ENCODE measurements around the gene HILPDA.
A peak's percentile ranks its signal among the peaks of the same experiment; 100 is the strongest.

Gene HILPDA, protein sequence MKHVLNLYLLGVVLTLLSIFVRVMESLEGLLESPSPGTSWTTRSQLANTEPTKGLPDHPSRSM

DNA sequence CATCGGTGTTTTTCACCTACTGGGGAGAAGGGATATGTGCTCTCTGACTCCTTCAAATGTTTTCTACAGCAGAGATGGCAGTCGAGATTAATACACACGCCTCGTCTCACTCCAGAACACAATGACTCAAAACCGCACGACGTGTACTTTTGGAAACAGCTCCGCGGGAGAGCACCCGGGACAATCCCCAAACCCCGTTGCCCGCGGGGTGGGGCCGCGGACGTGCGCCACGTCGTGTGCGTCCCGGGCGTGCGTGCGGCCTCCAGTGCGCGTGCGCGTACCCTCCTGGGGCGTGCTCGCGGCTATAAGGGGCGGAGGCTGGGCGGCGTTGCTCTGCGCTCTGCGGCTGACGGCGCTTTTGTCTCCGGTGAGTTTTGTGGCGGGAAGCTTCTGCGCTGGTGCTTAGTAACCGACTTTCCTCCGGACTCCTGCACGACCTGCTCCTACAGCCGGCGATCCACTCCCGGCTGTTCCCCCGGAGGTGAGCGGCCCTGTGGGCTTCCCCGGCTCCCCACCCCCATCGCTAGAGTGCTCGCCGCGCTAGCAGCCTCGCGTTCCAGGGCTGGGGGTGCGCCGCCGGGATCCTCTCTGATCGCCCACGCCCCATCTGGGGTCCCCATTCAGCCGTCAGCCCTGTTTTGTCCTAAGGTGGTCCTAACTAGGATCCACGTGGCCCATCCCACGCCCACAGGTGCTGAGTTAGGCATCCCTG lies at the start of gene HILPDA:
HILPDA (plus strand) TSS at position 336 of the 712 bp plus-strand sequence. CDS start 1,391 bp downstream, outside the sequence.
- peak; percentile 93 for DNase-seq

DNA sequence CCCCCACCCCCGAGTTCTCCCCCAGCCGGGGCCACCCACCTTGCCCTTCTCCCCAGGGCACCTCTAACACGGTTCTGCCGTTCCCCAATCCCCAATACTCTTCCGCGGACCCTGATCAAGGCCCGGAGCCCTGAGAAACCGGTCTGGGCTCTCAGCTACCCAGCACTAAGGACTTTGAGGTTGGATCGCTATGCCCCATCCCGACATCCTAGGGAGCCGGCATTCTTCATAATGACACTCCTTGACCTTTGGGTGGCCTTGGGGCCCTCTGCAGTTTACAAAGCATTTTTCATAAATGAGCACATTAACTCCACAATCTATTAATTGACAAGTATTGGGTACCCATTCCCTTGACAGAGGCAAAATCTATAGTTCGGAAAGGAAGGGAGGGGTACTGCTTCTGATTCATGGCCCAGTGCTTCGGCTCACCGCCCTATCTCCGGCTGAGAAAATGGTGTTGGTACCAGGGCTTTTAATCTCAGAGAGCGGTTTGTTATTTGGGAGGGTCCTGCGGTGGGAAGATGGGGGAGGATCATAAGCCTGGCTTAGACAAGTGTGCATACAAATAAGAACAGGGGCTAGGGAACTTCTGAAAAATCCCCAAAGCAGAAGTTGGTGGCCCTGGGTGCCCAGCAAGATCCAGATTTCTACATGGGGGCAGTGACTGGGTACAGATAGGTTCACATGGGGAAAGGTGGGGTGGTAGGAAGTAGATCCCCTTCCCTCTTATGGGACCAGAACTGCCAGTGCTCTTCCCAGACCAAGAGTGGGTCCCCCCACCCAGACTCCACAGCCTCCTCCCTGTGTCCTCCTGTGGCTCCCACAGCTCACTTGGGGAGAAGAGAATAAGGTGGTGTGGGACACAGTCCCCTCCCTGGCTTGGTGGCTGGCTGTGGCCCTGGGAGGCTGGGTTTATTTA lies 49.1 kb upstream of the HILPDA start:
- DNase-seq = no peak

DNA sequence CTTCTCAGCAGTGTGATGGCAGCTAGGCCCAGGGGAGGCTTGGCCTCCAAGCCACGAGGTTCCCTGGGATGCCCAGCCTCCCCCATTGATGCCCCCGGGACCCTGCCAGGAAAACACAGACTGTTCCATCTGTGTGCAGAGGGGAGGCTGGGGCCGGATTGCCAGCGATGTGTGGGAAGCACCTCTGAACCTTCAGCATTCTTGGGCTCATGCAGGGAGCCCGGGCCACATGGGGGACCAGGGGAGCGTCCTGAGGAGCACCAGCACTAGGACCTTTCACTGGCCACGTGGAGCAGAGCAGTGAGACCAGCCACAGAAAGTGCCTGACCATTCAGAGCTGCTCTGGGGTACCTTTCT lies 48.5 kb upstream of the HILPDA start:
- no peak for DNase-seq

DNA sequence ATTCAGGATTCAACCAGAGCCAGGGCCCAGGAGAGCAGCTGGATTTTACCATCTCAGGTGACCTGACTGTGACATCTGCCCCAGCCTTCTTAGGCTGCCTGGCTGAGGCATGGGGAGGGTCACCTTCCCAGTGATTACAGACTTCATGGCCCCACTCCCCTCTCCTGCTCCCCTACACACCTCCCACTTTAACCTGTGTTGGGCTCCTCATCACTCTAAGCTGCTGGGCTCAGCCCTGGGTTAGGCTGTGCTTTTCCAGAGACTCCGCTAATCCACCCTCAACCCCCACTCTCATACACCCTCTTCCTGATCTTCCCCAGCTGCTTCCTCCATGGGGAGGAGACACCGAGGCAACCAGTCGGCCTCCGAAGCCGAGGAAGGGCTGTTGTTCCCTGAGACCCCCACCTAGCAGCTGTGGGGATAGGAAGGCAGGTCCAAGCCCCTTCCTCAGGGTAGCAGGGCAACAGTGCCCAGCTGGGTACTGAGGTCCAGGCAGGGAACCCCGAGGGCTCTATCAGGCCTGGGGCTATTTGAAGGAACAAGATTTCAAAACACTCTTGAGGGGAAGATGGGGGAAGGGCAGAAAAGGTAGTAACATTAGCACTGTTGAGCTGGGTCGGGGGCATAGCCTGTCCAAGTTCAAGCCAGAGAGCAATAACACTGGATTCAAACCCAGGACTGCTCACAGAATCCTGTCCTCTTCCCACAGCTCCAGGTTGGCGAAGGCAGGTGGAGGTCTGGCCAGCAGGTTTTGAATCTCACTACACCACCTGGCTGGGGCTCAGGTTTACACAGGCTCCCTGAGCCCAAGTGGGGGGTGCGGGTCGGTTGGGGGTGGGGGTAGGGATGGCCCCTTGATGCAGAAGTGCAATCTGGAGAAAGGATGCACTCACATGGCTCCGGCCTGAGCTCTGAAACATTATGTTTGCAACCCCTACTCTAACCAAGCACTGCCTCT lies 47.6 kb upstream of the HILPDA start:
- no peak for DNase-seq

DNA sequence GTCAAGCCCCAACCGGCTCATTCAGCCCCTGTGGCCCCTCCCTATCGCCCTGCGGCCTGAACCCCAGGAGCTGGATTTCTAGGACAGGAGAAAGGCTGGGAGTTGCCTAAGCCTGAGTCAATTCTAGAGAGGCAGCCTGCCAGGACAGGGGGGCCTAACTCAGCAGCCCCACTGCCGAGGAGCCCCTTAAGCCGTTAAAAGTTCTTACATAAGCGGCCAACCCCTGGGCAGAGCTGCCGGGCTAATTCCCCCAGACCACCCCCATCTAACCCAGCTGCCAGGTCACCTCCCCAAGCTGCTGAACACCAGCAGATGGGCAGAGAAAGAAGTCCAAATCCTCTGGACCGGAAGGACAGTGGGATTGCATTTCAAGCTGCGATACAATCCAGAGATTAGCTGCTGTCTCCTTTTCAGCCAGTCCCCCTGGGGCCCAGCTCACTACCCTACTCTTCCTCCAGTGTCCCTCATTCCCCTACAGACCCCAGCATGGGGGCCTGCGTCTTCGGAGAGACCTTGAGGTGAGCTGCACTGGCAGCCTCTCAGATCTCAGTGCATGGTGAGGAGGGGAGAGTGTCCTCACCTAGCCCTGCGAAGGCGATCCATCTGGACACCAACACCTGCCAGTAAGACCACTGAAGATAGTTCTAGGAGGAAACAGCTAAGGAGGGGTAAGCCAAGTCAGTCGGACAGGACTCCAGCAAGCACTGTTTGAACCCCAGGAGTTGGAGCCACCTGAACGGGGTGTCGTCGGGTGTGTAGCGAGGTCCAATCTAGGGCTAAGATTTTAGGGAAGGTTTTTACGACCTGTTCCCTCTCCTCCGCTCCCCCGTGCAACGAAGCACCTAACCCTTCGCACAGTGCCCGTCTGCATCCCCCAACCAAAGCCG lies 46.7 kb upstream of the HILPDA start:
- DNase-seq = no peak

DNA sequence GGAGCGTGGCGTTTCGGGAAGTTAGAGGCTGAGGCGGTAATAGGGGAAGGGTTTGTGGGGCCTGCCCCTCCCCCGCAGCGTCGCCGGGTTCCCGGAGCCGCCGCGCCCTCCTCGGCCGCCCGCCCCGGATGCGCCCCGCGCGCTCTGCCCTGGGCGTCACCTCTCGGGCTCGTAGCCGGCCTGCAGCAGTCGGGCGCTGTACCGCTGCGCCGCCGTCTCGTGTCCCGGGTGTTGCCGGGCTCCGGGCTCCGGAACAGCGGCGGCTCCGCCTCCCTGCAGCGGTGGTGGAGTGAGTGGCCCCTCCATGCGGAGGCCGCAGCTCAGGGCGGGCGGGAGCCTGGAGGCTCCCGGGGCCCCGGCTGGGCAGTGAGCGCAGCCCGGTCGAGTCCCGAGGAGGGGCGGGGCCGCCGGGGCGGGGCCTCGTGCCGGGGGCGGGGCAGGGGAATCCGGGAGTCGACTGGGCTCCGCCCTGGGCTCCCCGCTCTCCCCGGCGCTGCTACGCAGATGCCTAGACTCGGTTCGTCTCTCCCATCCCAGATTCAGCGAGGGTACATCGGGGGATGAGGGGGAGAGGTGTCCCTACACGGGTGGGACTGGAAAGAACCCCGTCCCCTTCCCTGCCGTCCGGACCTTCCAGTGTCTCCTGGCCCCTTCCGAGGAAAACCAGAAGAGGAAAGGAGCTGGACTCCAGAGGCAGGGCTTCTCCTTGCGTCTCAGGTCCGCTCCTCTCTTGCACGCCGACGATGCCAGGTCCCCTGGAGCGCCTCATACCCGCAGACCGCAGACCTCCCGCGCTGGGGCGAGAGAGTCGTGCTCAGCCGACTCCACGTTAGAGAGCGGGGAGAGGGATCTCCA lies 45.9 kb upstream of the HILPDA start, which contains the start of gene IMPDH1:
IMPDH1 (minus strand) TSS at position 387 of the 855 bp plus-strand sequence; CDS start at position 306, 81 bp downstream.
- peak; percentile 87 for DNase-seq

DNA sequence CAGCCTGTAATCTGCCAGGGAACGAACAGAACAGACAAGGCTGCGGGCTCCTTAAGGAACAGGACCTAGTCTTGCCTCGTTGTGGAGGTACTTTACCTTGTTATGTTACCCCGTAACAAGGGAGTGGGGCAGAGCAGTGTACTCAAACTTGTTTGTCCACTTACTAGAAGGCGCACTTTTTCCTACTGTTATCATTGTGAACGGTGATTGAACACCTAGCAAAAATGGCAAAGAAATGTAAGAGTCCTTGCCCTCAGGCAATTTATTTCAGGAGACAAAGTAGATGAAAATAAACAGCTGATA lies 45.3 kb upstream of the HILPDA start:
- DNase-seq = no peak

DNA sequence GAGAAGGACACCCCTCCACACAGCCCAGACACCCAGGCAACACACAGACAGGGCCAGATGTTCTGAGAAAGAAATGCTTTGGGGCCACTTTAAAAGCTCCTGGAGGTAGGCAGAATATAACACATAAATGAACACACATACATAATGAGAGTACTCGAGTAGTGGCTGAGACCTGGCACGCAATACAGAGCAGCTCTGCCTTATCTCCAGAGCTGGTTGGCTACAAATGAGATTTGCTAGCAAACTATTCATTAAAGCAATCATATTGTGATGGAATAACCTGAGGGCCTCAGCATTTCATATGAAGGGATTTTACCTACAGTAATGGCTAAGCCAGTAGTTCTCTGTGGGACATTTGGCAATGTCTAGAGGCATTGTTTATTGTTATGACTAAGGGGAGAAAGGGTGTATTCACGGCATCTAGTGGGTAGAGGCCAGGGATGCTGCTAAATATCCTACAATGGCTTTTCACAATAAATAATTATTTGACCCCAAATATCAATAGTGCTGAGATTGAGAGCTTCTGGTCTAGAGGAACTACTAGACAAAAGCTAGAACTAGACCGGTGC lies 40.4 kb upstream of the HILPDA start:
- DNase-seq = no peak

DNA sequence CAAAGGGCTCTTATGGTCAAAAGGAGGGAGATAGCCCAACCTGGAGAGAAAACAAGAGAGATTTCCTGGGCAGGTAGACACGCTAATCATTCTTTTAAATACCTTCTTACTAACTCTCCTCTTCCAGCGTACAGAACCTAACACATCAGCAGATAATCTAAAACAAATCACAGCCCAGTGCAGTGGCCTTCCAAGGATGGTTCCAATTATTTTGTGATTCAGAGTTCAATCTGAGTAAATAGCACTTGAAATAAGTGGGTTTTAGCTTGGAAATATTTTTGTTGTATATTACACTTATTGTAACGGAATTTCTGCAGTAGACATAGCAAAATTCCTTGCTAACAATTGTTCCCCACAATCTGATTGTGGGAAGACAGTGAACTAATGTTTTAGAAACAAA lies 38.6 kb upstream of the HILPDA start:
- no peak for DNase-seq

DNA sequence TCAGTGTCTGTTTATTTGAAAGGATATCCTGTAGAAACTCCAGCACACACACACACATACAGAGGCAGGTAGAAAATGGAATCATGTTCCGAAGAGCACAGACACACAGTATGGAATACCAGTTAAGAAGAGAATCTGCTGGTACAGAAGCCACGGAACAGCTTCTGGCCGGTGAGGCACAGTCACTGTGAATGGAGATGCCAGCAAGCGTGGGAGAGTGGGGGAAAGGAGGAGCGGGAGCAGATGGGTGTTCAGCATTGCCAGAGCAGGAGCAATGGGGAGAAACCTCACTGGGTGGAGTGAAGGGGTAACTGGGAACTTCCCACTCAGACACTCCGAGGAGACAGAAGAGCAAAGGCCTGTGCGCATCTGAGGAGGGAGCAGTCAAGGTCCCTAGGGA lies 36.4 kb upstream of the HILPDA start:
- no peak for DNase-seq

DNA sequence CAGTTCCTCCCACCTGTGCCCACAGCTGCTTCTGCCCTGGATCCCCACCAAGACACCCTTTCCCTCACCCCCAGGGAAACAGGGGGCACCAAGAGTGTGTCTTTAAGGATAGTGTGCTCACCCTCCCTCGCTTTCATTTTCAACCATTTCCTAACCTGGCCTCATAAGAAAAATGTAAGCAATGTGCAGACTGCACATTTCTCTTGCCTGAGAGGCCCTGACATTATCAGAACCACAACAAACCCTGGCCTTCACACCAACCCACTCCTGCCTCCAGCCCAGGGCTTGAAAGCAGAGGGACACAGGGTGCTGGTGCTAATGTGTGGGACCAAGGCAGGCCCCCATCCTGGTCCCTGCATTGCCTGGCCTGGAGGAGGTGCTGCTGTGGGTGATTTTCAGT lies 34.9 kb upstream of the HILPDA start:
- no peak for DNase-seq

DNA sequence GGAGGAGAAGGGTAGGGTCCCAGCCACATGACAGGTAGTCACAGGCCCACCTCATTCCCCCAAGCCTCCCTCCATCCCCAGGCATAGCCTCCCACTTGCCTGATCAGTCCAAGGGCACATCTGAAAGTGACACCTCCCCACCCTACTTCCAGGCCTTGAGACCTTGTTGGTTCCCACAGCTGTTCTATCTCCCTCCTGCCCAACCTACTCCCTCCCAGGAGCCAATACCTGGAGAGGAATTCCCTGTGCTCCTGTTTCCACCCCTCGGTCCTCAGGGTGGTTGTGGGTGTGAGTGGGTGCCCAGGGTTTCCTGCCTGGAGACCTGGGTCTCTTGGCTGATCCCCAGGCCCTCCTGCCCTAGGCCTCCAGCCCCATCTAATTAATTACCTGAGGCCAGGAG lies 34.3 kb upstream of the HILPDA start:
- no peak for DNase-seq

DNA sequence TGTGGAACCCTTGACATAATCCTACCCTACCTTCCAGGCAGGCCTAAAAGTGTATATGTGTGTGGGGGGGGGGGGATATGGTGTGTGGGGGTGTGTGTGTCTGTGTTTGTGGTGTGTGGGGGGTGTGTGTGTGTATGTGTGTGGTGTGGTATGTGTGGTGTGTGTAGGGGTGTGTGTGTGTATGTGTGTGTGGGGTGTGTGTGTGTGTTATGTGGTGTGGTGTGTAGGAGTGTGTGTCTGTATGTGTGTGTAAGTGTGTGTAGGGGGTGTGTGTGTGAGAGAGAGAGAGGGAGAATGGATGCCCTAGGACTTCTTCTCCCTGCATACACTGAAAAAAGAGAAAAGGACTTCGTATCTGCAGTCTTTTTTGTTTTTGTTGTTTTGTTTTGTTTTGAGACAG lies 33.6 kb upstream of the HILPDA start:
- no peak for DNase-seq

DNA sequence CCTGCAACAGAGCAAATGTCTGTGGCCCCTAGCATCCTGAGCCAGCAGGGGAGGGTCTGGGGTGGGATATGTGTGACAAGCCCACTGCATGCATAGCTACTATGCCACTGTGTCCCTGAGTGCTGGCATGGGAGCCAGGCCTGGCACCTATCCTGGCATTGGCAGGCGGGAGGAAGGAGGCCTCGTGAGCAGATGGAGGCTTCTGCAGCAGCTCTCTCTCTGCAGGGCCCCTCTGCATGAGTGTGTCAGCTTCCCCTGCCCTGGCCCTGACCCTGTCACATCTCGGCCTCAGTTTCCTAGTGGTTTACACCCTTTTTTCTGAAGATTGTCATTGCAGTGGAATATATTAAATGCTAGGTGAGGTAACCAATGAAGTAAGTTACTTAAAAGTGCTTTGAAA lies 32.8 kb upstream of the HILPDA start:
- DNase-seq = no peak

DNA sequence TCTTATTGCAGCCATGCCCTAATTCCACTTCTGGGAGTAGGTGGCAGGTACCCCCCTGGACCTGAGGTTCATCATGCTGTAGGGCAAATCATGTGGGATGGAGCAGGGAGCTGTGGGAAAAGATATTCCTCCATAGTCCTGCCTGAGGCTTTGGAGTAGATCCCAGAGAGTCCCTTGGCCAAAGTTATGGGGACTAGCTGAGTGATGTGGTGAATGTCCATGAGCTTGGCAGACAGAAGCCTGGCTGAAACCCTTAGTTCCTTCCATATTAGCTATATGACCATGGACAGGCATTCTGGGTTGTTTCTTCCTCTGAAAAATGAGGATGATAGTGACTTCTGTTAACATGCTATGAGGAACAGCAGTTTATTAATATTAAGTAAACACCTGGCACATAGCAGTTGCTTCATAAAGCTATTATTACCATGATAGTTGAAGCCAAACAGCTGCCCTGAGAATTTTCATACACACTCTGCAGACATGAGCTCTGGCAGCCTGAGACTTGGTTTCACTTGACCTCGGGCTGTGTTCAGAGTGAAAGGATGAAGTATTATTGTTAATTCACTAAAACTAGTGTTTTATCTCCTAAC lies 30.9 kb upstream of the HILPDA start:
- DNase-seq = no peak

DNA sequence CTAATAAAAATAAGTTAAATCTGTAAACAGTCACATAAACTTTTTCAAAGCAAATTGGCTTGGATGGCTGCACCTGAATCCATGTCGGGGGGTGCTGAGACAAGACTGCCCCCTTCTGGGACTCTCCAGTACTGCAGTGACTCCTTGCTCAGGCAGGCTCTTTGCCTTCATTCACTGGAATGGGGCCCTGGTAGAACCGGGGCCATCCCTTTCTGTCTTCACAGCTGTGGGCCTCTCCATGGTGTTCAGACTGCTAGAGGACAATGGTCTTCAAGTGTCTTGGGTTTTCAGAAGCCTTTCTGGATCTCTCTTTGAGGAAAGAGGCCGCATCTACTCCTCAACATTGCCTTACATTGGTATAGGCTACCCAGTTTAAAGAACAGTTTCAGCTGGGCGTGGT lies 29.8 kb upstream of the HILPDA start:
- peak; percentile 76 for DNase-seq

DNA sequence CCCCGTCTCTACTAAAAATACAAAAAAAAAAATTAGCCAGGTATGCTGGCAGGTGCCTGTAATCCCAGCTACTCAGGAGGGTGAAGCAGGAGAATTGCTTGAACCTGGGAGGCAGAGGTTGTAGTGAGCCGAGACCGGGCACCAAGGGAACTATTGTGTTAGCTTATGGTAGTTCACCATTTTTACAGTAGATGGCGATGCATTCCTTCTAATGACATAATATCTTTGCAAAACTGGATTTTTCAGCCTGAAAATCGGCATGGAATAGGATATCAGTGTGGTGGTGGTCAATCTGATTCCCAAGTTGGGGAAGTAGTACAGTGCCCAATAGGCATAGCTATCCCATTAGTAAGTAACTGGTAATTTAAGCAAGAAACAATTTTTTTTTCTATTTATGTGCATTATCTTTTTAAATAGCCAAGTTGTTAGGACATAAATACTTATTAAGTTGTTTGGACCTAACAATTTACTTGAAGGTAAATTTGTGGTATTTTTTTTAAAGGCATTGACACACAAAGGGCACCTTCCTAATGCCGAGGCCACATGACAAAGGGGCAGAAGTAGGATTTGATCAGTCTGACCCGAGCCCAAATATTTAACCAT lies 28.3 kb upstream of the HILPDA start:
- DNase-seq = no peak

DNA sequence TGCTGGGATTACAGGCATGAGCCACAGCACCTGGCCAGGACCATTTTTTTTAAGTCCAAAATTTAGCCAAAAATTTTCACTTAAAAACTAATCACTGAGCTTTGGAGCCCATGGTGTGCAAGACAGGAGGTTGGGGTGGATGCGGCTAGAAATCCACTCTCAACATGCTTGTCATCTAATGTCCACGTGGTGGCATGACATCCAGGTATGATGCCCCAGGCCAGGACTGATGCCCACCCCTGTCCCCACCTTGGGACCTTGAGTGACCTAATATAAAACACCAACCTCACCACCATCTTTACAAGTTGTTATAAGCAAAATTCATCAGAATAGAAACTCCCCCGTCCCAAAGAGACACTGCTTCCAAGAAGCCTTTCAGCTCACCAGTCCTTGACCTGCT lies 25.5 kb upstream of the HILPDA start:
- no peak for DNase-seq

DNA sequence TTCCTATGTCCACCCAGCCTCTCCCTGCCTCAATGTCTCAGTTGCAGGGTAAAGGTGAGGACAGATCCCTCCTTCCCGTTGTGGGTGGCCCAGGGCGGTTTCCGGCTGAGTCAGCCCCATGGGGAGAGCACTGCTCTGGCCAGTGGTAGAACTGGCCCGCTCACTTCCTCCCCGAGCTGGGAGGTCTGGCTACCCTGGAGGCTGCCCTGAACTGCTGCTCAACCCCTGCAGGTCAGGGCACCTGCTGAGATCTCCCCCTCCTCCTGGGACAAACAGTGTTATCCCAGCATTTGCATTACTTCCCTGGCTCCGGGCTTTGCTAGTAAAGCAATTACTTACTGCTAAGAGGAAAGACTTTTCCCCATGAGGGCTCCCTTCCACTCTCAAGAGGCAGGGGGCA lies 24.5 kb upstream of the HILPDA start:
- DNase-seq = no peak

DNA sequence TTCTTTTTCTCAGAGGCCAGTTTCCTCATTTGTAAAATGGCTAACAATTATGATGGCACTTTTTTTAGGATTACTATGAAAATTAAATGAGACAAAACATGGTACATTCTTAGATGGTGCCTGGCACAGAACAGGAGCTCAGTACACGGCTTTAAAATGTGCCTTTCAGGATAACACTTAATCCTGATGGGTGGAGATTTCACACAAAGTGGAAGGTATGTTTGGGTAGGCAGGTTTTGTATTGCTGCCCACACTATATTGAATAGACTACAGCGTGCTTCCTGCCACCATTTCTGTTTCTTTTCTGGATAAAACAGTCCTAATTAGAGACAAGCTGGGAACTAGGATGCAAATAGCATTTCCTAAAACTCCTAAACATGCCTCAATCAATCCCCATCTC lies 23.9 kb upstream of the HILPDA start:
- DNase-seq = no peak

Data from activated CD8-positive, alpha-beta memory T cell treated with anti-CD3 and anti-CD28 coated beads, Interleukin-2, amount 50 U/mL, for 4 hours (primary cell).